Cardiac fibroblast (primary cell): ENCODE measurements around the gene PRR35.

Experiments
- DNase-seq, 2 donors: peaks; one replicate each; pipeline versions ENCODE4 v3.0.0 to v3.0.0-alpha.2; 2010; ENCODE audit warnings: low read depth in 2 of 2
- H3K4me3 ChIP-seq, 2 donors: replicated peaks in 1 of 2; 1 replicate in 1 of 2; 2 replicates in 1 of 2; pipeline ENCODE4 v1.5.1; 2011; ENCODE audit warnings: low read depth in 2 of 2, low read length in 2 of 2, mild to moderate bottlenecking in 2 of 2, moderate library complexity in 1 of 2
- TF ChIP-seq, protein P1 (sequence below): IDR thresholded peaks from one replicate; pipeline ENCODE4 v1.5.1; 2011; ENCODE audit warnings: low read depth, mild to moderate bottlenecking, low read length, inconsistent platforms

PRR35 gene

GRCh38 chr16:561413-561794 lies 1.2 kb downstream of the PRR35 start:
- TF ChIP-seq, protein P1, sequence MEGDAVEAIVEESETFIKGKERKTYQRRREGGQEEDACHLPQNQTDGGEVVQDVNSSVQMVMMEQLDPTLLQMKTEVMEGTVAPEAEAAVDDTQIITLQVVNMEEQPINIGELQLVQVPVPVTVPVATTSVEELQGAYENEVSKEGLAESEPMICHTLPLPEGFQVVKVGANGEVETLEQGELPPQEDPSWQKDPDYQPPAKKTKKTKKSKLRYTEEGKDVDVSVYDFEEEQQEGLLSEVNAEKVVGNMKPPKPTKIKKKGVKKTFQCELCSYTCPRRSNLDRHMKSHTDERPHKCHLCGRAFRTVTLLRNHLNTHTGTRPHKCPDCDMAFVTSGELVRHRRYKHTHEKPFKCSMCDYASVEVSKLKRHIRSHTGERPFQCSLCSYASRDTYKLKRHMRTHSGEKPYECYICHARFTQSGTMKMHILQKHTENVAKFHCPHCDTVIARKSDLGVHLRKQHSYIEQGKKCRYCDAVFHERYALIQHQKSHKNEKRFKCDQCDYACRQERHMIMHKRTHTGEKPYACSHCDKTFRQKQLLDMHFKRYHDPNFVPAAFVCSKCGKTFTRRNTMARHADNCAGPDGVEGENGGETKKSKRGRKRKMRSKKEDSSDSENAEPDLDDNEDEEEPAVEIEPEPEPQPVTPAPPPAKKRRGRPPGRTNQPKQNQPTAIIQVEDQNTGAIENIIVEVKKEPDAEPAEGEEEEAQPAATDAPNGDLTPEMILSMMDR: no peak

DNA sequence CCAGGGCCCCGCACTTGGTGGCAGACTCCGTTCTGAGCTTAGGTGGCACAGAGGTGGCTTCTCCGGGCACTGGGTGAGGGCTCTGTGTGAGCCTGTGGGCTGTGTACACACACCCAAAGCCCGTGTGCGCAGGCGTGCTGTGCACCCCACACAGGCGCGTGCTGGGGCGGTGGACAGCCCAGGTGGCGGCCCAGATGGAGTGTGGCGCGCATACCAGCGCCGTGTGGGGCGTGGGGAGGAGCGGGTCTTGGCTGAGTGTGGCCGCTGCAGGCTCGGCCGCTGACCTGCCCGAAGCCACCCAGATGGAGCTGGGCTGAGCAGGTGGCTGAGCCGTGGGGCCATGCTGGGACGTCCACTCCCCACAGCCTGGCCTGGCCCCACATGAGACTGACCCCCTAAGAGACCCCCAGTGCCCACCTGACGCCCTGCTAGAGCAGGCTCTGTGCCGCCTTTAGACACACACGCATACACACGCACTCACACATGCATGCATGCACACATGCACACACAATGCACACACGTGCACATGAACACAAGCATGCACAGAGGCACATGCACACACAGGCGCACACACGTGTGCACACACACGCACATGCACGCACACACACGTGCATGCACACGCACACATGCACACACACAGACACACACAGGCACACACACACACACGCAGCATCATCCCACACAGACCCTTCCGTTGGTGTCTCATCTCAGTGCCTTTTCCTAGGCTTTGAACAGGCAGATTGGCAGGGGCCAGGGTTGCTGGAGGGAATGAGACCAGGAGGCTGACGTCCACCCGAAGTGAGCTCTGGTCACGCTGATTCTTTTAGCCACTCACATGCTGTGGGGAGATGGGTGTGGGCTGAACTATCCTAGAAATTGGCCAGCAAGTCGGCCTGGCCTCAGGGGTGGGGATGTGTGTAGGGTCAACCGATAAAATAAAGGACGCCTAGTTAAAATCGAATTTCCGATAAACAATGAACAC lies 2.1 kb downstream of the PRR35 start:
- DNase-seq: no peak
- no peak overlapping the region for H3K4me3 ChIP-seq
- TF ChIP-seq, protein P1: no peak

More at GRCh38 chr16:561413-561794, 1.2 kb downstream of the PRR35 start:
- H3K4me3 ChIP-seq: no peak overlapping the region
- DNase-seq: no peak

GRCh38 chr16:563072-563644 lies 3.0 kb downstream of the PRR35 start:
- DNase-seq: no peak
- no peak overlapping the region for H3K4me3 ChIP-seq
- TF ChIP-seq, protein P1: no peak

DNA sequence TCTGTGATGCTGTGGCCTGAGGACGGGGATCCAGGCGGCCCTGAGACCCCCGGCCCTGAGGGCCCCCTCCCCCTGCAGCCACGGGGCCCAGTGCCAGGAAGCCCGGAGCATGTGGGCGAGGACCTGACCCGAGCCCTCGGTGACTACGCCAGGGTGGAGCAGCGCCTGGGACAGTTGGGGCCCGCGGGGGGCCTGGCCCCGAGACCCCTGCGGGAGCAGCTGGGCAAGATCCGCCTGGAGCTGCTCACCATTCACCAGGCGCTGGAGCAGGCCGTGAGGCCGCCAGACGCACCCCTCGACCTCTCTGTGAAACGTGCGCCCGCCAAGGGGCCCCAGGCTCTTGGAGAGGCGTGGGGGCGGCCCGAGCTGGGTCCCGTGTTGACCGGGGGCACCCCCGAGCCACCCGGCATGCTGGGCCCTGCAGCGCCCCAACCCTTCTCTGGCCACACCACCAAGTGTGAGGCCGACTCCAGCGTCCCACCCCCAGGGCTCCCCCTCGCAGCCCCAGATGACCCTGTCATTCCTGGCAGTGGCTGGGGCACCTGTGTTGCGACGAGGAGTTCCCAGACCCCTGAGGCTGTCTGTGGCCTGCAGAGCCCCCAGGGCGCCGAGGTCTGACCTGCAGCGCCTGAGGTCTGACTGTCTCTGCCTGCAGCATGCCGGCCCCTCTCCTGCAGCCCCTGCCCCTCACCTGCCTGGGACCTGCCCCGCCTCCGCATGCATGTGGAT lies 4.7 kb downstream of the PRR35 start:
- no peak for DNase-seq
- TF ChIP-seq, protein P1: no peak

DNA sequence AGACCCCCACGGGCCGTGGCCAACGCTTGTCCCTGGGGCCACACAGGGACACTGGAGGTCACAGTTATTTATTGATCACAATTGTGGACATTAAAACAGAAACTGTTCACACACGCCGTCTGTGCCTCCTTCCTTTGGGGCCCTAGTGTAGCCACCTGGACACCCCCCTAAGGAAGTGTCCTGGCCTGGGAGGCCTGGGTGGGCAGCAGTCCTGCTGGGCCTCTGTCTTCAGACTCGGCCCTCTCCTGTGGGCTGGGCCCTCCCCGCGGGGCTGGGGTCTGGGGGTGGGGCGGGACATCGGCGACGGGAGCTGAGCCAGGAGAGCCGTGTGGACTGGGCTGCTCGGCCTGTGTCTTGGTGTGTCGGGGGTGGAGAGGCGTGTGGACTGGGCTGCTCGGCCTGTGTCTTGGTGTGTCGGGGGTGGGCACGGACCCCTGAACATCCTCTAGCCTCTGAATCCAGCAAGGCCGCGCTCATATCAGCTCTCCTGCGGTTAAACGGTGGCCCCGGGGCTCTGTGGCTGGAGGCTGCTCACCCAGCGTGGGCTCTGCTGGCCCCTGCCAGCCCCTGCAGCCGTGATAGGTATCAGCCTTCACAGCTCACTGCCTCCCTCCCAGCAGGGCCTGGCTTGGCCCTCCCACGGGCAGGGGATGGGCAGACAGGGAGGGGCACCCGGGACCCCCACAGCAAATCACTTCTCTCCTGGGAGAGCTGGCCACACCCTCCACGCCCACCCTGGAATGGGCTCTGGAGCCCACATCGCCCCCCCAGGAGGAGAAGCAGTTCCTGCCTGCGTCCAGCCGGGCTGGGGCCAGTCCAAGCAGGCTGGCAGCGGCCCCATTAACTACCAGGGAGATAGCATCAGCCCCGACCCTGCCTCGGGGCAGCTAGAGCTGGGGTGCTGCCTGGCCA lies 5.5 kb downstream of the PRR35 start:
- H3K4me3 ChIP-seq: no peak overlapping the region
- TF ChIP-seq, protein P1: no peak
- DNase-seq: peak in 1 of 2 donors; percentile 62

More for the DNA sequence above, 4.7 kb downstream of the PRR35 start:
- no peak overlapping the region for H3K4me3 ChIP-seq
